A549 (cell line): Measurements from ENCODE around the gene ACOX1. TPM values are rescaled to one million over a fixed set of nuclear protein-coding genes. Genes with fewer than 3 reads are reported as not detected.
A peak's percentile ranks its signal among the peaks of the same experiment; 100 is the strongest.

Experiments used
- ATAC-seq, 2 experiments: fragments of 200-7000 bp in 1 of 2; fragments of >200 bp in 1 of 2; cut with Nextera tagmentation in 1 of 2; cut with Tn5 transposase in 1 of 2; 3 replicates each; pipeline versions ENCODE4 v1.8.0 to v1.9.1; 2018 to 2020; ENCODE audit warnings: mild to moderate bottlenecking in 1 of 2, moderate library complexity in 1 of 2
- CTCF ChIA-PET: fragments of 300-600 bp; sonication (Branson Sonifier 250); formaldehyde crosslinking; extraction: SDS; loops from one replicate; lab custom pipeline; 2021; ENCODE audit warnings: antibody characterized with exemption, inconsistent platforms; lab: Yijun Ruan, JAX
- POLR2A ChIA-PET: fragments of 350-600 bp; formaldehyde crosslinking; extraction: SDS; loops from one replicate; lab custom pipeline; 2021; ENCODE audit warnings: antibody characterized with exemption, inconsistent platforms; lab: Yijun Ruan, JAX
- DNase-seq, 2 experiments: peaks; one replicate each; pipeline versions ENCODE4 v3.0.0 to v3.0.0-alpha.2; 2011 to 2016; ENCODE audit warnings: low read depth in 1 of 2, low spot score in 1 of 2
- FAIRE-seq: peaks from 2 replicates; lab custom pipeline; 2011; peaks lifted over from hg19 to GRCh38; lab: Jason Lieb, UNC
- H3K27ac ChIP-seq, 2 experiments: fragments of >200 bp; sonication (Bioruptor Twin); formaldehyde crosslinking; 3 replicates each; pipeline ENCODE4 v1.5.1; 2016 to 2017
- H3K4me1 ChIP-seq: fragments of >200 bp; sonication (Bioruptor Twin); formaldehyde crosslinking; 3 replicates; pipeline ENCODE4 v1.6.1; 2016
- H3K4me2 ChIP-seq: fragments of >200 bp; sonication (Bioruptor Twin); formaldehyde crosslinking; 3 replicates; pipeline ENCODE4 v1.6.1; 2016
- H3K4me3 ChIP-seq: fragments of >200 bp; sonication (Bioruptor Twin); formaldehyde crosslinking; 3 replicates; pipeline ENCODE4 v1.5.1; 2016
- H3K9me3 ChIP-seq: fragments of >200 bp; sonication (Bioruptor Twin); formaldehyde crosslinking; 3 replicates; pipeline ENCODE4 v1.6.1; 2016
- ATOH8 ChIP-seq: fragments of 250-450 bp; sonication (Bioruptor Pico); IDR thresholded peaks from 2 replicates; pipeline ENCODE4 v1.5.0; 2020; ENCODE audit warnings: low read depth, mild to moderate bottlenecking, moderate library complexity
- BHLHE40 ChIP-seq: IDR thresholded peaks from 2 replicates; pipeline ENCODE4 v1.6.1; 2012; ENCODE audit warnings: low read depth, low read length, inconsistent platforms
- CBX8 ChIP-seq: fragments of 200-600 bp; sonication (generic); IDR thresholded peaks from 2 replicates; pipeline ENCODE4 v1.6.1; 2016
- CHD2 ChIP-seq: fragments of 150-350 bp; IDR thresholded peaks from 2 replicates; pipeline ENCODE4 v1.6.1; 2014; ENCODE audit warnings: low read length; ENCODE audit not compliant: partially characterized antibody
- CHD4 ChIP-seq: fragments of 200-600 bp; sonication (generic); IDR thresholded peaks from 2 replicates; pipeline ENCODE4 v1.6.1; 2016; ENCODE audit warnings: antibody characterized with exemption, mild to moderate bottlenecking, borderline replicate concordance
- E2F6 ChIP-seq: IDR thresholded peaks from 2 replicates; pipeline ENCODE4 v1.6.1; 2012; ENCODE audit warnings: low read depth, borderline replicate concordance
- EHF ChIP-seq: fragments of 250-450 bp; sonication (Bioruptor Pico); IDR thresholded peaks from 2 replicates; pipeline ENCODE4 v1.5.0; 2020; ENCODE audit warnings: mild to moderate bottlenecking
- EHMT2 ChIP-seq: fragments of 200-600 bp; sonication (generic); IDR thresholded peaks from 2 replicates; pipeline ENCODE4 v1.6.1; 2016; ENCODE audit warnings: antibody characterized with exemption, low read depth, mild to moderate bottlenecking, moderate library complexity
- ELK1 ChIP-seq: fragments of 150-350 bp; IDR thresholded peaks from 2 replicates; pipeline ENCODE4 v1.6.1; 2014; ENCODE audit warnings: low read depth, mild to moderate bottlenecking, low read length
- FOSL2 ChIP-seq, 2 experiments: fragments of 450-650 bp in 1 of 2; fragments of >200 bp in 1 of 2; sonication (Bioruptor Twin) in 1 of 2; formaldehyde crosslinking; IDR thresholded peaks; 2 replicates each; pipeline versions ENCODE4 v1.5.0 to v1.6.1; 2016 to 2020; ENCODE audit warnings: mild to moderate bottlenecking in 1 of 2, moderate library complexity in 1 of 2
- FOXS1 ChIP-seq: fragments of 250-450 bp; sonication (Bioruptor Pico); IDR thresholded peaks from 2 replicates; pipeline ENCODE4 v1.5.0; 2020; ENCODE audit warnings: mild to moderate bottlenecking, moderate library complexity
- GATA3 ChIP-seq: IDR thresholded peaks from 2 replicates; pipeline ENCODE4 v1.6.1; 2012; ENCODE audit warnings: borderline replicate concordance
- HES2 ChIP-seq: fragments of >200 bp; sonication (Bioruptor Twin); formaldehyde crosslinking; IDR thresholded peaks from 2 replicates; pipeline ENCODE4 v1.6.1; 2016
- HEYL ChIP-seq: fragments of 250-450 bp; sonication (Bioruptor Pico); IDR thresholded peaks from 2 replicates; pipeline ENCODE4 v1.8.0; 2021; ENCODE audit warnings: mild to moderate bottlenecking, moderate library complexity
- HOXA7 ChIP-seq: fragments of 250-450 bp; sonication (Bioruptor Pico); IDR thresholded peaks from 2 replicates; pipeline ENCODE4 v1.5.0; 2020; ENCODE audit warnings: mild to moderate bottlenecking, moderate library complexity
- JUN ChIP-seq, 2 experiments: fragments of >200 bp; sonication (Bioruptor Twin); formaldehyde crosslinking; IDR thresholded peaks; 2 replicates in 1 of 2; 3 replicates in 1 of 2; pipeline ENCODE4 v1.6.1; 2016 to 2017
- JUNB ChIP-seq: fragments of >200 bp; sonication (Bioruptor Twin); formaldehyde crosslinking; IDR thresholded peaks from 2 replicates; pipeline ENCODE4 v1.6.1; 2016
- KDM1A ChIP-seq: fragments of 200-600 bp; sonication (generic); IDR thresholded peaks from 2 replicates; pipeline ENCODE4 v1.6.1; 2016; ENCODE audit warnings: low read depth, mild to moderate bottlenecking
- KDM5A ChIP-seq: fragments of 200-600 bp; sonication (generic); IDR thresholded peaks from 2 replicates; pipeline ENCODE4 v1.6.1; 2016; ENCODE audit warnings: antibody characterized with exemption, mild to moderate bottlenecking
- MAFK ChIP-seq: fragments of 450-650 bp; IDR thresholded peaks from 2 replicates; pipeline ENCODE4 v1.6.1; 2014; ENCODE audit not compliant: partially characterized antibody
- MYC ChIP-seq: IDR thresholded peaks from 2 replicates; pipeline ENCODE4 v1.6.1; 2012; ENCODE audit warnings: mild to moderate bottlenecking, inconsistent platforms, low read length, improper control_type of control experiment, borderline replicate concordance
- NFE2L2 ChIP-seq: fragments of 150-350 bp; conservative IDR thresholded peaks from 2 replicates; pipeline ENCODE4 v1.6.1; 2014; ENCODE audit warnings: low read length
- NPAS2 ChIP-seq: fragments of 250-450 bp; sonication (Bioruptor Pico); IDR thresholded peaks from 2 replicates; pipeline ENCODE4 v1.8.0; 2022; ENCODE audit warnings: mild to moderate bottlenecking, moderate library complexity, borderline replicate concordance
- PBX3 ChIP-seq: IDR thresholded peaks from 2 replicates; pipeline ENCODE4 v1.6.1; 2012
- PHF8 ChIP-seq: fragments of 200-600 bp; sonication (generic); IDR thresholded peaks from 2 replicates; pipeline ENCODE4 v1.6.1; 2016; ENCODE audit warnings: low read depth, mild to moderate bottlenecking, antibody characterized with exemption, moderate library complexity, borderline replicate concordance
- POLR2AphosphoS2 ChIP-seq: conservative IDR thresholded peaks from 2 replicates; pipeline ENCODE4 v1.6.1; 2012; ENCODE audit warnings: low read length, improper control_type of control experiment, inconsistent platforms
- RAD21 ChIP-seq, 2 experiments: fragments of >200 bp in 1 of 2; sonication (Bioruptor Twin) in 1 of 2; formaldehyde crosslinking in 1 of 2; IDR thresholded peaks in 1 of 2; conservative IDR thresholded peaks in 1 of 2; 2 replicates in 1 of 2; 3 replicates in 1 of 2; pipeline ENCODE4 v1.6.1; 2012 to 2018; ENCODE audit warnings: inconsistent platforms in 1 of 2
- RARB ChIP-seq: fragments of 250-450 bp; sonication (Bioruptor Pico); IDR thresholded peaks from 2 replicates; pipeline ENCODE4 v1.8.0; 2021; ENCODE audit warnings: mild to moderate bottlenecking, moderate library complexity
- RFX5 ChIP-seq: fragments of 450-650 bp; IDR thresholded peaks from 2 replicates; pipeline ENCODE4 v1.7.1; 2014; ENCODE audit warnings: antibody characterized with exemption, mild to moderate bottlenecking, moderate library complexity
- RNF2 ChIP-seq: fragments of 200-600 bp; sonication (generic); IDR thresholded peaks from 2 replicates; pipeline ENCODE4 v1.6.1; 2016; ENCODE audit warnings: low read depth, mild to moderate bottlenecking, antibody characterized with exemption, moderate library complexity, borderline replicate concordance
- SMC3 ChIP-seq: fragments of >200 bp; sonication (Bioruptor Twin); formaldehyde crosslinking; IDR thresholded peaks from 3 replicates; pipeline ENCODE4 v1.6.1; 2018; ENCODE audit warnings: inconsistent platforms
- SREBF2 ChIP-seq: fragments of 450-650 bp; IDR thresholded peaks from 2 replicates; pipeline ENCODE4 v1.6.1; 2014; ENCODE audit warnings: mild to moderate bottlenecking, moderate library complexity
- TFCP2L1 ChIP-seq: fragments of 250-450 bp; sonication (Bioruptor Pico); IDR thresholded peaks from 2 replicates; pipeline ENCODE4 v1.5.0; 2021; ENCODE audit warnings: mild to moderate bottlenecking
- ZNF302 ChIP-seq: fragments of 250-450 bp; sonication (Bioruptor Pico); IDR thresholded peaks from 2 replicates; pipeline ENCODE4 v1.9.0; 2021; ENCODE audit warnings: inconsistent platforms, mild to moderate bottlenecking, moderate library complexity
- WGBS: methylation state at CpG from one replicate; pipeline ENCODE4 v1.1.6; 2017; ENCODE audit errors: missing lambda C conversion rate; 5-methylcytosine and 5-hydroxymethylcytosine counted together
- polyA minus RNA-seq: library from RNA; depleted of rRNA, polyadenylated mRNA; stranded (reverse); fragments of >200 nt; gene quantifications from 2 replicates; pipeline ENCODE4 v1.2.3, GENCODE V29; 2011; rRNA and poly(A)+ RNA removed
- polyA plus RNA-seq, 4 experiments: library from polyadenylated mRNA; depleted of rRNA in 3 of 4; stranded (reverse); fragments of >200 nt; fragmentation: RNase III in 1 of 4; extraction: RNeasy Plus Mini Kit Qiagen cat#74134 plus additional on column Dnase treatment in 1 of 4; gene quantifications; 2 replicates in 3 of 4; 3 replicates in 1 of 4; pipeline ENCODE4 v1.2.3, GENCODE V29; 2011 to 2017

Gene ACOX1
- 31.1 and 34.3 TPM in 2 replicates for polyA plus RNA-seq (2011; rRNA removed)
- polyA plus RNA-seq (2012; cell fraction: cytosol; rRNA removed), result 10.4 and 14.4 TPM in 2 replicates
- polyA plus RNA-seq (2012; cell fraction: nucleus; rRNA removed), result 14.9 and 17.1 TPM in 2 replicates
- polyA plus RNA-seq (2017; fragmentation: RNase III; extraction: RNeasy Plus Mini Kit Qiagen cat#74134 plus additional on column Dnase treatment), result 16.0 to 17.9 TPM (median 17.2 TPM) in 3 replicates
- polyA minus RNA-seq, result 101 and 107 TPM in 2 replicates

GRCh38 chr17:75978938-75979704 is at the start of gene ACOX1, which contains the start of gene TEN1:
Gene ACOX1 (minus strand): TSS chr17:75979166. CDS start chr17:75979073, 93 bp downstream.
Gene TEN1 (plus strand): TSS chr17:75979240. CDS start chr17:75986193, 6,953 bp downstream.
- Histone ChIP-seq H3K4me1 (peaks cover 43% of the 10 kb centered on the region), H3K9me3 (no peaks in the 10 kb centered on the region), H3K27ac (peak within 1 kb of the TSS; percentile 90 to 93), H3K4me2 (peak within 1 kb of the TSS; percentile 82), H3K4me3 (peak within 1 kb of the TSS; percentile 84)
- WGBS, result 1% methylated on average over 42 of the region's 72 CpGs
- CTCF ChIA-PET, result interaction anchor here (0.6 to 1.9 kb wide), 10 partner anchors 10 to 75 kb away, joined by 3 to 10 read pairs (median 4); partner anchors contain the start of genes CDK3, FBF1 and MRPL38
- FAIRE-seq (peak; percentile 32), ATAC-seq (peak; percentile 95 to 97), DNase-seq (peak; percentile 93 to 99)
- POLR2A ChIA-PET, result interaction anchor here (0.5 to 1.3 kb wide), 13 partner anchors 9 to 286 kb away, joined by 3 to 13 read pairs (median 4); partner anchors contain the start of genes FBF1, MRPL38, TRIM65 and UBALD2
- TF ChIP-seq E2F6 (peak; percentile 62; the same call in 1 of the 2 replicates), PHF8 (peak; percentile 75), NPAS2 (CRISPR knock-in tag) (no peak), CHD4 (no peak), HES2 (no peak), KDM1A (no peak), MAFK (no peak), JUN (IDR thresholded peaks at IDR 0.05) (peak; percentile 27 to 97; a peak in 3 of 5 replicates), MYC (peak; percentile 47; the same call in 1 of the 2 replicates), PBX3 (peak; percentile 93), POLR2AphosphoS2 (no peak), NFE2L2 (no peak), CBX8 (no peak), EHF (CRISPR knock-in tag) (peak; percentile 77; the same call in 1 of the 2 replicates), ZNF302 (CRISPR knock-in tag) (no peak), RAD21 (conservative IDR thresholded peaks at IDR 0.05 in 1 of 2, IDR thresholded peaks at IDR 0.05 in 1 of 2) (no peak), GATA3 (no peak), CHD2 (no peak), FOXS1 (CRISPR knock-in tag) (no peak), HEYL (no peak), KDM5A (no peak), ELK1 (no peak), ATOH8 (CRISPR knock-in tag) (no peak), SMC3 (0 out of 3 replicates have a peak, but pooled peaks have one; percentile 20), RFX5 (0 out of 2 replicates have a peak, but pooled peaks have one; percentile 21), TFCP2L1 (CRISPR knock-in tag) (no peak; the same call in 1 of the 2 replicates), RNF2 (no peak), HOXA7 (CRISPR knock-in tag) (no peak), RARB (CRISPR knock-in tag) (no peak), BHLHE40 (peak; percentile 88), JUNB (no peak), EHMT2 (no peak), FOSL2 (IDR thresholded peaks at IDR 0.05) (no peak), FOSL2 (CRISPR knock-in tag; IDR thresholded peaks at IDR 0.05) (no peak), SREBF2 (no peak)
